Keratinocyte (primary cell): ENCODE data around the gene PCDHA12. TPM values are rescaled to one million over a fixed set of nuclear protein-coding genes. Genes with fewer than 3 reads are reported as not detected.

Source experiments
- DNase-seq: peaks from one replicate; pipeline ENCODE4 v3.0.0-alpha.2; 2011; ENCODE audit warnings: low read depth, missing footprints, low spot score
- FAIRE-seq: peaks from 2 replicates; lab custom pipeline; 2011; peaks lifted over from hg19 to GRCh38; lab: Jason Lieb, UNC
- H2AFZ ChIP-seq: 2 replicates; pipeline ENCODE4 v1.6.0; 2012; ENCODE audit warnings: low read length, control low read depth, inconsistent platforms; ENCODE audit not compliant: control insufficient read depth
- H3K27ac ChIP-seq: 2 replicates; pipeline ENCODE4 v1.5.1; 2011; ENCODE audit warnings: low read length; ENCODE audit not compliant: control insufficient read depth, insufficient read depth
- H3K27me3 ChIP-seq: 3 replicates; pipeline ENCODE4 v1.6.0; 2011; ENCODE audit warnings: low read length; ENCODE audit not compliant: control insufficient read depth, insufficient read depth; ENCODE audit errors: extremely low read depth
- H3K36me3 ChIP-seq, 2 experiments: 2 replicates in 1 of 2; 3 replicates in 1 of 2; pipeline ENCODE4 v1.5.1; 2011; ENCODE audit warnings: low read length in 2 of 2, mild to moderate bottlenecking in 1 of 2; ENCODE audit not compliant: control insufficient read depth in 2 of 2, insufficient read depth in 2 of 2; ENCODE audit errors: extremely low read depth in 1 of 2
- H3K4me1 ChIP-seq: 3 replicates; pipeline ENCODE4 v1.5.1; 2011; ENCODE audit warnings: low read length; ENCODE audit not compliant: control insufficient read depth, insufficient read depth; ENCODE audit errors: extremely low read depth
- H3K4me2 ChIP-seq: 3 replicates; pipeline ENCODE4 v1.6.0; 2011; ENCODE audit warnings: low read depth, low read length; ENCODE audit not compliant: control insufficient read depth, insufficient read depth; ENCODE audit errors: extremely low read depth
- H3K4me3 ChIP-seq, 3 experiments: fragments of 200-600 bp in 1 of 3; sonication (generic) in 1 of 3; 2 replicates in 2 of 3; 3 replicates in 1 of 3; pipeline ENCODE4 v1.5.1; 2011 to 2016; ENCODE audit warnings: low read length in 3 of 3, mild to moderate bottlenecking in 3 of 3, control low read depth in 2 of 3, inconsistent platforms in 1 of 3, low read depth in 1 of 3, mixed read lengths in 1 of 3, mixed run types in 1 of 3, moderate library complexity in 1 of 3; ENCODE audit not compliant: control insufficient read depth in 2 of 3, insufficient read depth in 2 of 3; ENCODE audit errors: extremely low read depth in 1 of 3
- H3K79me2 ChIP-seq: 2 replicates; pipeline ENCODE4 v1.6.0; 2012; ENCODE audit warnings: low read length; ENCODE audit not compliant: control insufficient read depth, insufficient read depth
- H3K9ac ChIP-seq: 3 replicates; pipeline ENCODE4 v1.6.0; 2011; ENCODE audit warnings: low read length; ENCODE audit not compliant: control insufficient read depth, insufficient read depth; ENCODE audit errors: extremely low read depth
- H3K9me1 ChIP-seq: 3 replicates; pipeline ENCODE4 v1.6.0; 2011; ENCODE audit warnings: low read length; ENCODE audit not compliant: control insufficient read depth, insufficient read depth; ENCODE audit errors: extremely low read depth
- H3K9me3 ChIP-seq: 2 replicates; pipeline ENCODE4 v1.5.1; 2012; ENCODE audit warnings: low read depth, low read length; ENCODE audit not compliant: control insufficient read depth
- H4K20me1 ChIP-seq: 3 replicates; pipeline ENCODE4 v1.6.0; 2011; ENCODE audit warnings: low read length; ENCODE audit not compliant: control insufficient read depth, insufficient read depth; ENCODE audit errors: extremely low read depth
- EZH2 ChIP-seq: IDR thresholded peaks from one replicate; pipeline ENCODE4 v1.6.1; 2012; ENCODE audit warnings: inconsistent platforms, mild to moderate bottlenecking, low read length, moderate library complexity
- dilution Hi-C: fragments of 300-500 bp; cut with MboI; formaldehyde crosslinking; loops from one replicate; pipeline ENCODE4 v1.7.0; 2020; ENCODE audit warnings: low sequenced_read_pairs; ENCODE audit not compliant: extremely low pct_ligation_motif_present
- polyA plus RNA-seq, 5 experiments: library from polyadenylated mRNA; depleted of rRNA in 3 of 5; stranded (reverse) in 3 of 5; stranded (forward) in 1 of 5; unstranded in 1 of 5; fragments of >200 nt; gene quantifications; 1 replicate in 1 of 5; 2 replicates in 3 of 5; 3 replicates in 1 of 5; pipeline versions ENCODE4 v1.2.1 to v1.2.3, GENCODE V29; 2011 to 2012; ENCODE audit warnings: missing spikeins in 2 of 5, low read depth in 1 of 5, low replicate concordance in 1 of 5
- TF ChIP-seq, protein P1 (sequence below), 3 experiments: IDR thresholded peaks in 1 of 3; conservative IDR thresholded peaks in 1 of 3; optimal IDR thresholded peaks in 1 of 3; 2 replicates in 2 of 3; 3 replicates in 1 of 3; pipeline versions ENCODE3 to v1.5.1; 2011; ENCODE audit warnings: low read length in 3 of 3, mild to moderate bottlenecking in 3 of 3, moderate library complexity in 2 of 3, control low read depth in 1 of 3, inconsistent platforms in 1 of 3; ENCODE audit not compliant: insufficient read depth in 2 of 3; ENCODE audit errors: extremely low read depth in 1 of 3

Gene PCDHA12
- polyA plus RNA-seq, 1 donor (not counting 4 experiments of a cell fraction or from before 2014, with no cell fraction given), result 0.04 TPM

DNA sequence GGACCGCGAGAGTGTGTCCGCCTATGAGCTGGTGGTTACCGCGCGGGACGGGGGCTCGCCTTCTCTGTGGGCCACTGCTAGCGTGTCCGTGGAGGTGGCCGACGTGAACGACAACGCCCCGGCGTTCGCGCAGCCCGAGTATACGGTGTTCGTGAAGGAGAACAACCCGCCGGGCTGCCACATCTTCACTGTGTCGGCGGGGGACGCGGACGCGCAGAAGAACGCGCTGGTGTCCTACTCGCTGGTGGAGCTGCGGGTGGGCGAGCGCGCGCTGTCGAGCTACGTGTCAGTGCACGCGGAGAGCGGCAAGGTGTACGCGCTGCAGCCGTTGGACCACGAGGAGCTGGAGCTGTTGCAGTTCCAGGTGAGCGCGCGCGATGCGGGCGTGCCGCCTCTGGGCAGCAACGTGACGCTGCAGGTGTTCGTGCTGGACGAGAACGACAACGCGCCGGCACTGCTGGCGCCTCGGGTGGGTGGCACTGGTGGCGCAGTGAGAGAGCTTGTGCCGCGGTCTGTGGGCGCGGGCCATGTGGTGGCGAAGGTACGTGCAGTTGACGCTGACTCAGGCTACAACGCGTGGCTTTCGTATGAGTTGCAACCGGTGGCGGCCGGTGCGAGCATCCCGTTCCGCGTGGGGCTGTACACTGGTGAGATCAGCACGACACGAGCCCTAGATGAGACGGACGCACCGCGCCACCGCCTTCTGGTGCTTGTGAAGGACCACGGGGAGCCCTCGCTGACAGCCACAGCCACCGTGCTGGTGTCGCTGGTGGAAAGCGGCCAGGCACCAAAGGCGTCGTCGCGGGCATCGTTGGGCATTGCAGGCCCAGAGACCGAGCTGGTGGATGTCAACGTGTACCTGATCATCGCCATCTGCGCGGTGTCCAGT is 39.2 kb upstream of the PCDHA12 start:
- Histone ChIP-seq H3K36me3 (no peaks in the 10 kb centered on the region), H3K9ac (no peak overlapping the region), H3K4me3 (no peak overlapping the region), H3K27ac (no peak overlapping the region), H4K20me1 (no peaks in the 10 kb centered on the region), H2AFZ (no peak overlapping the region), H3K9me1 (no peaks in the 10 kb centered on the region), H3K79me2 (no peaks in the 10 kb centered on the region), H3K4me2 (no peak overlapping the region), H3K27me3 (no peaks in the 10 kb centered on the region), H3K4me1 (no peaks in the 10 kb centered on the region), H3K9me3 (peaks cover 12% of the 10 kb centered on the region)
- no peak for DNase-seq
- FAIRE-seq, result no peak
- TF ChIP-seq, protein P1, sequence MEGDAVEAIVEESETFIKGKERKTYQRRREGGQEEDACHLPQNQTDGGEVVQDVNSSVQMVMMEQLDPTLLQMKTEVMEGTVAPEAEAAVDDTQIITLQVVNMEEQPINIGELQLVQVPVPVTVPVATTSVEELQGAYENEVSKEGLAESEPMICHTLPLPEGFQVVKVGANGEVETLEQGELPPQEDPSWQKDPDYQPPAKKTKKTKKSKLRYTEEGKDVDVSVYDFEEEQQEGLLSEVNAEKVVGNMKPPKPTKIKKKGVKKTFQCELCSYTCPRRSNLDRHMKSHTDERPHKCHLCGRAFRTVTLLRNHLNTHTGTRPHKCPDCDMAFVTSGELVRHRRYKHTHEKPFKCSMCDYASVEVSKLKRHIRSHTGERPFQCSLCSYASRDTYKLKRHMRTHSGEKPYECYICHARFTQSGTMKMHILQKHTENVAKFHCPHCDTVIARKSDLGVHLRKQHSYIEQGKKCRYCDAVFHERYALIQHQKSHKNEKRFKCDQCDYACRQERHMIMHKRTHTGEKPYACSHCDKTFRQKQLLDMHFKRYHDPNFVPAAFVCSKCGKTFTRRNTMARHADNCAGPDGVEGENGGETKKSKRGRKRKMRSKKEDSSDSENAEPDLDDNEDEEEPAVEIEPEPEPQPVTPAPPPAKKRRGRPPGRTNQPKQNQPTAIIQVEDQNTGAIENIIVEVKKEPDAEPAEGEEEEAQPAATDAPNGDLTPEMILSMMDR (optimal IDR thresholded peaks at IDR 0.05 in 1 of 3, IDR thresholded peaks at IDR 0.05 in 1 of 3, conservative IDR thresholded peaks at IDR 0.05 in 1 of 3; ENCODE audit: extremely low read depth in 1 of 3, insufficient read depth in 2 of 3, low read length in 3 of 3), result no peak
- TF ChIP-seq EZH2, result no peak
- dilution Hi-C loops, result no loop called here

DNA sequence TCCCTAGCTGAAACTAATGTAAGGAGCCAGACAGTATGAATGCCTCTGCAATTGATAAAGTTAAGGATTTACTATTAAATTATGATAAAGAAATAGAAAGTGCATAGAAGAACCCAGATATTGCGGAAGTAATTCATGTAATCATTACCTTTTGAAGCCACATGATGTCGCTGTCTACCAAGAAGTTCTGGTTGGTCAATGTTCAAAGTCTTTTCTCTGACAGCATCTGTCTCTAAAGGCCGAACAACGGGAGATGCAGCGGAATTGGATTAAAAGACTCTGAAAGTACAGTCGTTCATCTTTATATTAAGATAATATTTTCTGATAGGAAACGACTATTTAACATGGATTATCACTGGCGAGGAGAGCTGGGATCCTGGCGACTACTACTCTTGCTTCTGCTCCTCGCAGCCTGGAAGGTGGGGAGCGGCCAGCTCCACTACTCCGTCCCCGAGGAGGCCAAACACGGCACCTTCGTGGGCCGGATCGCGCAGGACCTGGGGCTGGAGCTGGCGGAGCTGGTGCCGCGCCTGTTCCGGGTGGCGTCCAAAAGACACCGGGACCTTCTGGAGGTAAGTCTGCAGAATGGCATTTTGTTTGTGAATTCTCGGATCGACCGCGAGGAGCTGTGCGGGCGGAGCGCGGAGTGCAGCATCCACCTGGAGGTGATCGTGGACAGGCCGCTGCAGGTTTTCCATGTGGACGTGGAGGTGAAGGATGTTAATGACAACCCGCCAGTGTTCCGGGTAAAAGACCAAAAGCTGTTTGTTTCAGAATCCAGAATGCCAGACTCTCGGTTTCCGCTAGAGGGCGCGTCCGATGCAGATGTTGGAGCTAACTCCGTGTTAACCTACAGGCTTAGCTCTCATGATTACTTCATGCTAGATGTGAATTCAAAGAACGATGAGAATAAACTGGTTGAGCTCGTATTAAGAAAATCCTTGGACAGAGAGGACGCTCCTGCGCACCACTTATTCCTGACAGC is 33.8 kb upstream of the PCDHA12 start, which contains the start of gene PCDHA8:
PCDHA8 (plus strand) TSS at position 210 of the 985 bp plus-strand sequence; CDS start at position 345, 135 bp downstream.
- dilution Hi-C loops, result no loop called here
- Histone ChIP-seq H3K9ac (no peak within 1 kb of the TSS), H3K36me3 (no peaks in the 10 kb centered on the region), H3K27me3 (no peaks in the 10 kb centered on the region), H3K4me1 (no peaks in the 10 kb centered on the region), H3K27ac (no peak within 1 kb of the TSS), H2AFZ (no peak within 1 kb of the TSS), H3K4me3 (no peak within 1 kb of the TSS), H3K9me1 (no peaks in the 10 kb centered on the region), H3K9me3 (peaks cover 8% of the 10 kb centered on the region), H3K4me2 (no peak within 1 kb of the TSS), H3K79me2 (no peaks in the 10 kb centered on the region), H4K20me1 (no peaks in the 10 kb centered on the region)
- TF ChIP-seq EZH2, result no peak
- TF ChIP-seq, protein P1 (optimal IDR thresholded peaks at IDR 0.05 in 1 of 3, IDR thresholded peaks at IDR 0.05 in 1 of 3, conservative IDR thresholded peaks at IDR 0.05 in 1 of 3; ENCODE audit: extremely low read depth in 1 of 3, insufficient read depth in 2 of 3, low read length in 3 of 3), result no peak
- FAIRE-seq, result no peak
- no peak for DNase-seq
